Stomach smooth muscle (tissue), 2 donors: Measurements from ENCODE around the gene IFI27.

ENCODE experiments used
- H3K27ac ChIP-seq: one replicate; pipeline ENCODE4 v1.7.0; 2013; ENCODE audit warnings: mild to moderate bottlenecking, low read length, inconsistent platforms
- H3K27me3 ChIP-seq, 2 donors: one replicate each; pipeline ENCODE4 v1.7.0; 2013; ENCODE audit warnings: low read length in 2 of 2; ENCODE audit not compliant: insufficient read depth in 2 of 2, control insufficient read depth in 1 of 2
- H3K36me3 ChIP-seq, 2 donors: one replicate each; pipeline ENCODE4 v1.7.0; 2013; ENCODE audit warnings: low read length in 2 of 2; ENCODE audit not compliant: control insufficient read depth in 2 of 2, insufficient read depth in 2 of 2
- H3K4me1 ChIP-seq: one replicate; pipeline ENCODE4 v1.7.0; 2013; ENCODE audit warnings: low read length; ENCODE audit not compliant: control insufficient read depth, insufficient read depth
- H3K4me3 ChIP-seq, 2 donors: one replicate each; pipeline ENCODE4 v1.7.0; 2013; ENCODE audit warnings: low read length in 2 of 2
- H3K9ac ChIP-seq, 2 donors: one replicate each; pipeline ENCODE4 v1.7.0; 2013; ENCODE audit warnings: low read length in 2 of 2, mild to moderate bottlenecking in 1 of 2
- H3K9me3 ChIP-seq, 2 donors: one replicate each; pipeline ENCODE4 v1.7.0; 2013; ENCODE audit warnings: low read length in 2 of 2; ENCODE audit not compliant: control insufficient read depth in 2 of 2
- donor health status: healthy.
- donor health status: Pancreatic carcinoma.

IFI27 gene

GRCh38 chr14:94115058-94115591 lies 4.6 kb downstream of the IFI27 start:
- Histone ChIP-seq H3K9ac (no peak overlapping the region), H3K27me3 (peaks cover 2 to 4% of the 10 kb centered on the region in 2 donors), H3K4me1 (peaks cover 12% of the 10 kb centered on the region), H3K36me3 (no peaks in the 10 kb centered on the region), H3K27ac (peak overlapping the region; percentile 11), H3K4me3 (no peak overlapping the region), H3K9me3 (peaks cover 6 to 9% of the 10 kb centered on the region in 2 donors)

GRCh38 chr14:94115631-94116030 lies 5.1 kb downstream of the IFI27 start:
- Histone ChIP-seq H3K4me1 (peaks cover 12% of the 10 kb centered on the region), H3K27ac (no peak overlapping the region), H3K27me3 (peaks cover 2 to 4% of the 10 kb centered on the region in 2 donors), H3K9me3 (peaks cover 11 to 14% of the 10 kb centered on the region in 2 donors), H3K4me3 (no peak overlapping the region), H3K36me3 (no peaks in the 10 kb centered on the region), H3K9ac (no peak overlapping the region)

GRCh38 chr14:94116701-94117100 lies 6.2 kb downstream of the IFI27 start:
- Histone ChIP-seq H3K27me3 (peaks cover 2 to 4% of the 10 kb centered on the region in 2 donors), H3K9ac (no peak overlapping the region), H3K27ac (no peak overlapping the region), H3K36me3 (no peaks in the 10 kb centered on the region), H3K4me1 (peaks cover 12% of the 10 kb centered on the region), H3K4me3 (no peak overlapping the region), H3K9me3 (peaks cover 13 to 17% of the 10 kb centered on the region in 2 donors)

- H3K9ac ChIP-seq, result no peak overlapping the region
- H3K27me3 ChIP-seq, result peaks cover 2 to 4% of the 10 kb centered on the region in 2 donors
- H3K36me3 ChIP-seq, result no peaks in the 10 kb centered on the region
- H3K4me1 ChIP-seq, result peaks cover 10% of the 10 kb centered on the region
- no peak overlapping the region for H3K4me3 ChIP-seq
- H3K27ac ChIP-seq, result no peak overlapping the region
- peaks cover 13 to 17% of the 10 kb centered on the region in 2 donors for H3K9me3 ChIP-seq
Measured at GRCh38 chr14:94117856-94118255, 7.3 kb downstream of the IFI27 start.

GRCh38 chr14:94119071-94119470 lies 8.5 kb downstream of the IFI27 start:
- Histone ChIP-seq H3K9ac (no peak overlapping the region), H3K27me3 (peaks cover 2 to 4% of the 10 kb centered on the region in 2 donors), H3K9me3 (peaks cover 13 to 17% of the 10 kb centered on the region in 2 donors), H3K36me3 (no peaks in the 10 kb centered on the region), H3K4me1 (peaks cover 5% of the 10 kb centered on the region), H3K4me3 (no peak overlapping the region), H3K27ac (no peak overlapping the region)

GRCh38 chr14:94120667-94121340 lies 10.3 kb downstream of the IFI27 start:
- Histone ChIP-seq H3K27ac (no peak overlapping the region), H3K36me3 (no peaks in the 10 kb centered on the region), H3K9me3 (peaks cover 13 to 17% of the 10 kb centered on the region in 2 donors), H3K4me1 (no peaks in the 10 kb centered on the region), H3K4me3 (no peak overlapping the region), H3K27me3 (peaks cover 2% of the 10 kb centered on the region in 2 donors), H3K9ac (no peak overlapping the region)

GRCh38 chr14:94121485-94121884 lies 10.9 kb downstream of the IFI27 start:
- no peak overlapping the region for H3K27ac ChIP-seq
- no peak overlapping the region for H3K9ac ChIP-seq
- peaks cover 0 to 2% of the 10 kb centered on the region in 2 donors for H3K27me3 ChIP-seq
- H3K36me3 ChIP-seq, result peaks cover 0 to 2% of the 10 kb centered on the region in 2 donors
- no peak overlapping the region for H3K4me3 ChIP-seq
- no peaks in the 10 kb centered on the region for H3K4me1 ChIP-seq
- H3K9me3 ChIP-seq, result peaks cover 13 to 17% of the 10 kb centered on the region in 2 donors

- Histone ChIP-seq H3K9ac (no peak overlapping the region), H3K4me3 (no peak overlapping the region), H3K36me3 (peaks cover 0 to 4% of the 10 kb centered on the region in 2 donors), H3K4me1 (no peaks in the 10 kb centered on the region), H3K27ac (no peak overlapping the region), H3K27me3 (no peaks in the 10 kb centered on the region), H3K9me3 (peaks cover 13 to 17% of the 10 kb centered on the region in 2 donors)
Measured at GRCh38 chr14:94122438-94122837, 11.9 kb downstream of the IFI27 start.

- peaks cover 13 to 17% of the 10 kb centered on the region in 2 donors for H3K9me3 ChIP-seq
- H3K36me3 ChIP-seq, result peaks cover 0 to 4% of the 10 kb centered on the region in 2 donors
- no peak overlapping the region for H3K27ac ChIP-seq
- H3K9ac ChIP-seq, result no peak overlapping the region
- no peak overlapping the region for H3K4me3 ChIP-seq
- H3K4me1 ChIP-seq, result no peaks in the 10 kb centered on the region
- no peaks in the 10 kb centered on the region for H3K27me3 ChIP-seq
Measured at GRCh38 chr14:94123296-94123695, 12.8 kb downstream of the IFI27 start.

GRCh38 chr14:94123868-94124267 lies 13.3 kb downstream of the IFI27 start:
- peaks cover 5% of the 10 kb centered on the region for H3K4me1 ChIP-seq
- H3K9me3 ChIP-seq, result peaks cover 13 to 17% of the 10 kb centered on the region in 2 donors
- peaks cover 0 to 4% of the 10 kb centered on the region in 2 donors for H3K36me3 ChIP-seq

More at GRCh38 chr14:94123868-94124267, 13.3 kb downstream of the IFI27 start:
- Histone ChIP-seq H3K4me3 (no peak overlapping the region), H3K27me3 (no peaks in the 10 kb centered on the region), H3K27ac (no peak overlapping the region), H3K9ac (no peak overlapping the region)
